NB4 (cell line): ENCODE results near the gene MAP3K20.

ENCODE experiments used
- DNase-seq: peaks from one replicate; pipeline ENCODE4 v3.0.0; 2010; ENCODE audit warnings: low read depth
- H3K4me3 ChIP-seq: one replicate; pipeline ENCODE4 v1.5.1; 2011; ENCODE audit warnings: mild to moderate bottlenecking, low read depth, low read length, moderate library complexity
- CTCF ChIP-seq: IDR thresholded peaks from one replicate; pipeline ENCODE4 v1.5.1; 2012; ENCODE audit warnings: low read depth, low read length
- MAX ChIP-seq: IDR thresholded peaks from 2 replicates; pipeline ENCODE4 v1.6.1; 2011; ENCODE audit warnings: low read depth, low read length
- MYC ChIP-seq: IDR thresholded peaks from 2 replicates; pipeline ENCODE4 v1.6.1; 2011; ENCODE audit warnings: low read depth, low read length
- POLR2A ChIP-seq: IDR thresholded peaks from 2 replicates; pipeline ENCODE4 v1.6.1; 2011; ENCODE audit warnings: mild to moderate bottlenecking; ENCODE audit not compliant: insufficient read length; ENCODE audit errors: extremely low read depth

Gene MAP3K20

GRCh38 chr2:173043476-173043875 lies 32.2 kb upstream of the MAP3K20 start:
- TF ChIP-seq MAX (no peak), POLR2A (no peak), CTCF (no peak), MYC (no peak)
- no peak overlapping the region for H3K4me3 ChIP-seq

GRCh38 chr2:173043897-173044519 lies 31.6 kb upstream of the MAP3K20 start:
- no peak overlapping the region for H3K4me3 ChIP-seq
- no peak for TF ChIP-seq MAX
- no peak for TF ChIP-seq POLR2A
- TF ChIP-seq CTCF, result no peak
- TF ChIP-seq MYC, result no peak
- DNase-seq, result no peak

More at GRCh38 chr2:173043476-173043875, 32.2 kb upstream of the MAP3K20 start:
- DNase-seq, result peak; percentile 62

GRCh38 chr2:173044686-173045085 lies 31.0 kb upstream of the MAP3K20 start:
- TF ChIP-seq MYC, result no peak
- TF ChIP-seq MAX, result no peak
- no peak for TF ChIP-seq POLR2A
- TF ChIP-seq CTCF, result no peak

GRCh38 chr2:173045181-173045580 lies 30.5 kb upstream of the MAP3K20 start:
- DNase-seq, result no peak
- no peak overlapping the region for H3K4me3 ChIP-seq
- no peak for TF ChIP-seq MAX
- TF ChIP-seq MYC, result no peak
- no peak for TF ChIP-seq POLR2A
- TF ChIP-seq CTCF, result no peak

More at GRCh38 chr2:173044686-173045085, 31.0 kb upstream of the MAP3K20 start:
- DNase-seq, result no peak
- H3K4me3 ChIP-seq, result no peak overlapping the region

GRCh38 chr2:173048522-173048896 lies 27.1 kb upstream of the MAP3K20 start:
- no peak for DNase-seq
- H3K4me3 ChIP-seq, result no peak overlapping the region
- TF ChIP-seq POLR2A, result no peak
- no peak for TF ChIP-seq CTCF
- TF ChIP-seq MYC, result no peak
- no peak for TF ChIP-seq MAX
